Small intestine (tissue), 7 donors: ENCODE data around the gene SYT1. TPM values are rescaled to one million over a fixed set of nuclear protein-coding genes. Genes with fewer than 3 reads are reported as not detected.

Source experiments
- DNase-seq, 2 donors: peaks; one replicate each; pipeline versions ENCODE4 v3.0.0 to v3.0.0-alpha.2; 2013
- FAIRE-seq: peaks from 2 replicates; lab custom pipeline; 2012; peaks lifted over from hg19 to GRCh38; lab: Jason Lieb, UNC
- H3K27ac ChIP-seq, 3 donors: one replicate each; pipeline ENCODE4 v1.5.1; 2013; ENCODE audit warnings: low read length in 2 of 3, mild to moderate bottlenecking in 2 of 3, control low read depth in 1 of 3, inconsistent platforms in 1 of 3, low read depth in 1 of 3, moderate library complexity in 1 of 3
- H3K27me3 ChIP-seq, 3 donors: one replicate each; pipeline ENCODE4 v1.6.1; 2013; ENCODE audit warnings: low read length in 3 of 3, inconsistent platforms in 1 of 3; ENCODE audit not compliant: control insufficient read depth in 3 of 3, insufficient read depth in 3 of 3
- H3K36me3 ChIP-seq, 3 donors: one replicate each; pipeline ENCODE4 v1.6.1; 2013; ENCODE audit warnings: low read length in 3 of 3, inconsistent platforms in 1 of 3, low read depth in 1 of 3, mild to moderate bottlenecking in 1 of 3, moderate library complexity in 1 of 3; ENCODE audit not compliant: control insufficient read depth in 3 of 3, insufficient read depth in 2 of 3
- H3K4me1 ChIP-seq, 3 donors: one replicate each; pipeline ENCODE4 v1.6.1; 2013; ENCODE audit warnings: low read length in 2 of 3, inconsistent platforms in 1 of 3, low read depth in 1 of 3, mild to moderate bottlenecking in 1 of 3, moderate library complexity in 1 of 3; ENCODE audit not compliant: control insufficient read depth in 3 of 3, insufficient read depth in 2 of 3
- H3K4me3 ChIP-seq, 3 donors: one replicate each; pipeline ENCODE4 v1.5.1; 2013; ENCODE audit warnings: low read length in 3 of 3, control low read depth in 1 of 3, inconsistent platforms in 1 of 3, low read depth in 1 of 3, mild to moderate bottlenecking in 1 of 3, moderate library complexity in 1 of 3
- H3K9me3 ChIP-seq, 2 donors: one replicate each; pipeline ENCODE4 v1.6.1; 2013; ENCODE audit warnings: low read depth in 1 of 2, low read length in 1 of 2; ENCODE audit not compliant: control insufficient read depth in 2 of 2, insufficient read depth in 1 of 2
- WGBS, 3 donors: extraction: QIAGEN DNeasy Blood & Tissue Kit; methylation state at CpG; one replicate each; pipeline ENCODE4 v1.1.7; 2013; 5-methylcytosine and 5-hydroxymethylcytosine counted together
- polyA plus RNA-seq, 4 donors: library from polyadenylated mRNA; stranded (reverse) in 3 of 4; unstranded in 1 of 4; fragments of 200-250 nt in 3 of 4; fragments of 120-200 nt in 1 of 4; gene quantifications; one replicate each; pipeline versions ENCODE4 v1.2.1 to v1.2.3, GENCODE V29; 2013
- donor health status: healthy with polysubstance abuse.
- donor health status: control.
- donor health status: control.
- donor health status: Bipolar disorder and iron deficiency.
- donor health status: healthy.

The SYT1 gene
- polyA plus RNA-seq, 4 donors: 1.3 to 11.3 TPM; not detected in 2

- FAIRE-seq: no peak
- no peak overlapping the region for H3K4me3 ChIP-seq
- no peaks in the 10 kb centered on the region for H3K27me3 ChIP-seq
- H3K36me3 ChIP-seq: no peaks in the 10 kb centered on the region
- WGBS, 3 donors: 39 to 64% (median 56%) methylated on average over 1 of the region's 1 CpG
- DNase-seq: no peak
- no peaks in the 10 kb centered on the region for H3K4me1 ChIP-seq
- H3K27ac ChIP-seq: no peak overlapping the region
- H3K9me3 ChIP-seq: no peaks in the 10 kb centered on the region
Observed at GRCh38 chr12:79058342-79058741, 193.8 kb downstream of the SYT1 start.

- no peak overlapping the region for H3K4me3 ChIP-seq
- H3K27ac ChIP-seq: no peak overlapping the region
- no peaks in the 10 kb centered on the region for H3K36me3 ChIP-seq
- no peak for FAIRE-seq
- H3K4me1 ChIP-seq: no peaks in the 10 kb centered on the region
- H3K27me3 ChIP-seq: no peaks in the 10 kb centered on the region
- no peak for DNase-seq
- no peaks in the 10 kb centered on the region for H3K9me3 ChIP-seq
Observed at GRCh38 chr12:79059557-79059956, 195.0 kb downstream of the SYT1 start.

- no peak overlapping the region for H3K27ac ChIP-seq
- WGBS, 3 donors: 21 to 45% (median 44%) methylated on average over 1 of the region's 1 CpG
- no peaks in the 10 kb centered on the region for H3K9me3 ChIP-seq
- H3K4me3 ChIP-seq: no peak overlapping the region
- no peaks in the 10 kb centered on the region for H3K36me3 ChIP-seq
- no peak for FAIRE-seq
- DNase-seq: no peak
- no peaks in the 10 kb centered on the region for H3K27me3 ChIP-seq
- no peaks in the 10 kb centered on the region for H3K4me1 ChIP-seq
Observed at GRCh38 chr12:79063258-79063657, 198.7 kb downstream of the SYT1 start.

- FAIRE-seq: no peak
- Histone ChIP-seq H3K27ac (no peak overlapping the region), H3K9me3 (no peaks in the 10 kb centered on the region), H3K27me3 (no peaks in the 10 kb centered on the region), H3K4me1 (no peaks in the 10 kb centered on the region), H3K4me3 (no peak overlapping the region), H3K36me3 (no peaks in the 10 kb centered on the region)
- no peak for DNase-seq
Observed at GRCh38 chr12:79067977-79068376, 203.4 kb downstream of the SYT1 start.

GRCh38 chr12:79069009-79069408 is 204.4 kb downstream of the SYT1 start:
- Histone ChIP-seq H3K4me3 (no peak overlapping the region), H3K9me3 (no peaks in the 10 kb centered on the region), H3K27ac (no peak overlapping the region), H3K36me3 (no peaks in the 10 kb centered on the region), H3K4me1 (no peaks in the 10 kb centered on the region), H3K27me3 (no peaks in the 10 kb centered on the region)
- DNase-seq (peak in 1 of 2 donors; percentile 13), FAIRE-seq (no peak)

- no peaks in the 10 kb centered on the region for H3K9me3 ChIP-seq
- H3K36me3 ChIP-seq: no peaks in the 10 kb centered on the region
- no peaks in the 10 kb centered on the region for H3K4me1 ChIP-seq
- 96 to 100% (median 97%) methylated on average over 1 of the region's 1 CpG for WGBS, 3 donors
- DNase-seq: no peak
- H3K27me3 ChIP-seq: no peaks in the 10 kb centered on the region
- no peak for FAIRE-seq
- no peak overlapping the region for H3K4me3 ChIP-seq
- no peak overlapping the region for H3K27ac ChIP-seq
Observed at GRCh38 chr12:79071498-79071897, 206.9 kb downstream of the SYT1 start.

GRCh38 chr12:79073506-79073905 is 208.9 kb downstream of the SYT1 start:
- Histone ChIP-seq H3K9me3 (no peaks in the 10 kb centered on the region), H3K4me1 (no peaks in the 10 kb centered on the region), H3K4me3 (no peak overlapping the region), H3K27me3 (no peaks in the 10 kb centered on the region), H3K36me3 (no peaks in the 10 kb centered on the region), H3K27ac (no peak overlapping the region)
- 89 to 92% (median 91%) methylated on average over 2 of the region's 2 CpGs for WGBS, 3 donors
- FAIRE-seq (no peak), DNase-seq (no peak)

GRCh38 chr12:79082595-79082994 is 218.0 kb downstream of the SYT1 start:
- H3K27me3 ChIP-seq: no peaks in the 10 kb centered on the region
- no peak overlapping the region for H3K27ac ChIP-seq
- no peak overlapping the region for H3K4me3 ChIP-seq
- WGBS, 3 donors: 65 to 73% (median 68%) methylated on average over 1 of the region's 1 CpG
- DNase-seq: no peak
- no peak for FAIRE-seq
- no peaks in the 10 kb centered on the region for H3K9me3 ChIP-seq
- H3K4me1 ChIP-seq: no peaks in the 10 kb centered on the region
- H3K36me3 ChIP-seq: no peaks in the 10 kb centered on the region

GRCh38 chr12:79083181-79083580 is 218.6 kb downstream of the SYT1 start:
- DNase-seq (no peak), FAIRE-seq (no peak)
- no peaks in the 10 kb centered on the region for H3K4me1 ChIP-seq
- no peak overlapping the region for H3K27ac ChIP-seq
- H3K27me3 ChIP-seq: no peaks in the 10 kb centered on the region
- H3K9me3 ChIP-seq: no peaks in the 10 kb centered on the region
- H3K36me3 ChIP-seq: no peaks in the 10 kb centered on the region
- H3K4me3 ChIP-seq: no peak overlapping the region
